GM12878 (cell line): ENCODE results near the gene NBDY. TPM values are rescaled to one million over a fixed set of nuclear protein-coding genes. Genes with fewer than 3 reads are reported as not detected.
"Not testable (repeated sequence)": the region's sequence is repeated elsewhere in the genome, so short reads cannot be mapped to it uniquely, and the experiment has no call there.

ENCODE experiments used
- ATAC-seq: fragments of 200-7000 bp; cut with Tn5 transposase; 3 replicates; pipeline ENCODE4 v1.9.1; 2020; ENCODE audit warnings: mild to moderate bottlenecking, moderate library complexity
- BruUV-seq: library from RNA; stranded (reverse); fragments of 400-500 nt; replicated peaks from 2 replicates; lab custom pipeline; 2021; lab: Mats Ljungman, UMichigan
- CTCF ChIA-PET: fragments of 300-600 bp; sonication (Branson Sonifier 250); formaldehyde crosslinking; extraction: SDS; loops from one replicate; lab custom pipeline; 2021; ENCODE audit warnings: inconsistent platforms; lab: Yijun Ruan, JAX
- POLR2A ChIA-PET: fragments of 350-600 bp; formaldehyde crosslinking; extraction: SDS; loops from one replicate; lab custom pipeline; 2021; ENCODE audit warnings: inconsistent platforms; lab: Charles Lee
- RAD21 ChIA-PET: fragments of 300-600 bp; sonication (Branson Sonifier 250); formaldehyde crosslinking; loops from one replicate; lab custom pipeline; 2023; ENCODE audit warnings: antibody characterized with exemption; ENCODE audit not compliant: unreplicated experiment; lab: Charles Lee
- SMC1A ChIA-PET: fragments of 300-600 bp; sonication (Branson Sonifier 250); formaldehyde crosslinking; loops from one replicate; lab custom pipeline; 2023; ENCODE audit not compliant: unreplicated experiment, uncharacterized antibody; lab: Charles Lee
- DNase-seq: peaks from one replicate; pipeline ENCODE4 v3.0.0-alpha.2; 2011; ENCODE audit warnings: low read depth, low spot score
- FAIRE-seq: peaks from 3 replicates; lab custom pipeline; 2011; peaks lifted over from hg19 to GRCh38; lab: Jason Lieb, UNC
- H2AFZ ChIP-seq: 2 replicates; pipeline ENCODE4 v1.6.0; 2011; ENCODE audit warnings: low read depth, low read length, control low read depth; ENCODE audit not compliant: control insufficient read depth
- H3K27ac ChIP-seq: 2 replicates; pipeline ENCODE4 v1.5.1; 2011; ENCODE audit warnings: control low read depth; ENCODE audit not compliant: control insufficient read depth, insufficient read depth
- H3K27me3 ChIP-seq, 2 experiments: replicated peaks in 1 of 2; 2 replicates each; pipeline versions ENCODE4 v1.6.0 to v1.6.1; 2011; ENCODE audit warnings: low read length in 1 of 2; ENCODE audit not compliant: control insufficient read depth in 2 of 2, insufficient read depth in 2 of 2
- H3K36me3 ChIP-seq, 2 experiments: 2 replicates each; pipeline ENCODE4 v1.5.1; 2011; ENCODE audit warnings: low read length in 1 of 2; ENCODE audit not compliant: control insufficient read depth in 2 of 2, insufficient read depth in 2 of 2
- H3K4me1 ChIP-seq: 2 replicates; pipeline ENCODE4 v1.6.1; 2011; ENCODE audit warnings: mild to moderate bottlenecking, low read length, moderate library complexity, mixed read lengths; ENCODE audit not compliant: control insufficient read depth, insufficient read depth
- H3K4me2 ChIP-seq: 2 replicates; pipeline ENCODE4 v1.6.0; 2011; ENCODE audit warnings: control low read depth; ENCODE audit not compliant: control insufficient read depth, insufficient read depth
- H3K4me3 ChIP-seq: fragments of 200-600 bp; sonication (generic); 2 replicates; pipeline ENCODE4 v1.5.1; 2016
- H3K79me2 ChIP-seq: 2 replicates; pipeline ENCODE4 v1.6.0; 2011; ENCODE audit warnings: low read length; ENCODE audit not compliant: control insufficient read depth, insufficient read depth
- H3K9ac ChIP-seq: 2 replicates; pipeline ENCODE4 v1.8.0; 2011; ENCODE audit warnings: low read length, control low read depth, mixed read lengths; ENCODE audit not compliant: control insufficient read depth, insufficient read depth
- H3K9me3 ChIP-seq: replicated peaks from 3 replicates; pipeline ENCODE4 v1.5.1; 2011; ENCODE audit warnings: mild to moderate bottlenecking, low read length; ENCODE audit not compliant: control insufficient read depth, insufficient read depth
- H4K20me1 ChIP-seq: 2 replicates; pipeline ENCODE4 v1.6.0; 2011; ENCODE audit not compliant: control insufficient read depth, insufficient read depth
- ATF7 ChIP-seq: fragments of 450-650 bp; IDR thresholded peaks from 2 replicates; pipeline ENCODE4 v1.6.1; 2016; ENCODE audit warnings: low read depth, mild to moderate bottlenecking
- BACH1 ChIP-seq: fragments of 450-650 bp; IDR thresholded peaks from 2 replicates; pipeline ENCODE4 v1.6.1; 2017; ENCODE audit warnings: mild to moderate bottlenecking, borderline replicate concordance
- CHD1 ChIP-seq: IDR thresholded peaks from 2 replicates; pipeline ENCODE4 v1.6.1; 2012; ENCODE audit warnings: low read depth, low read length, improper control_type of control experiment
- EED ChIP-seq: sonication (generic); IDR thresholded peaks from 2 replicates; pipeline ENCODE4 v1.6.1; 2016; ENCODE audit warnings: antibody characterized with exemption, low read depth
- FOXK2 ChIP-seq: fragments of 450-650 bp; IDR thresholded peaks from 2 replicates; pipeline ENCODE4 v1.6.1; 2017; ENCODE audit warnings: mild to moderate bottlenecking, moderate library complexity
- IKZF1 ChIP-seq: fragments of 450-650 bp; conservative IDR thresholded peaks from 2 replicates; pipeline ENCODE4 v1.6.1; 2017; ENCODE audit warnings: antibody characterized with exemption, mild to moderate bottlenecking
- IRF3 ChIP-seq: fragments of 450-650 bp; IDR thresholded peaks from 2 replicates; pipeline ENCODE4 v1.6.1; 2014; ENCODE audit warnings: mild to moderate bottlenecking
- NR2F1 ChIP-seq: fragments of 450-650 bp; conservative IDR thresholded peaks from 2 replicates; pipeline ENCODE4 v1.6.1; 2017; ENCODE audit warnings: mild to moderate bottlenecking
- POLR2AphosphoS5 ChIP-seq: IDR thresholded peaks from 2 replicates; pipeline ENCODE4 v1.6.1; 2011; ENCODE audit warnings: mild to moderate bottlenecking, low read length, inconsistent platforms
- SREBF1 ChIP-seq: IDR thresholded peaks from 2 replicates; pipeline ENCODE4 v1.6.1; 2012; ENCODE audit warnings: mild to moderate bottlenecking, low read length
- YY1 ChIP-seq: IDR thresholded peaks from 2 replicates; pipeline ENCODE4 v1.6.1; 2011; ENCODE audit warnings: low read depth, mild to moderate bottlenecking, low read length
- ZBED1 ChIP-seq: IDR thresholded peaks from 2 replicates; pipeline ENCODE4 v1.6.1; 2016; ENCODE audit warnings: borderline replicate concordance
- ZNF207 ChIP-seq: fragments of 450-650 bp; IDR thresholded peaks from 2 replicates; pipeline ENCODE4 v1.6.1; 2014; ENCODE audit warnings: antibody characterized with exemption, mild to moderate bottlenecking, borderline replicate concordance
- ZNF217 ChIP-seq: fragments of 450-650 bp; IDR thresholded peaks from 2 replicates; pipeline ENCODE4 v1.6.1; 2017; ENCODE audit warnings: antibody characterized with exemption, mild to moderate bottlenecking
- WGBS: methylation state at CpG from one replicate; pipeline ENCODE4 v1.1.6; 2016; ENCODE audit warnings: low lambda C conversion rate; ENCODE audit not compliant: insufficient replicate concordance, insufficient coverage; ENCODE audit errors: missing lambda C conversion rate; 5-methylcytosine and 5-hydroxymethylcytosine counted together
- in situ Hi-C: fragments of 300-500 bp; cut with MboI; formaldehyde crosslinking; loops from 9 replicates; pipeline ENCODE4 v1.14.3; 2018; ENCODE audit warnings: mixed read lengths
- intact Hi-C: fragments of 100-400 bp; cut with micrococcal nuclease; formaldehyde crosslinking; loops from one replicate; pipeline ENCODE4 v1.14.2; 2022; ENCODE audit not compliant: unreplicated experiment
- polyA plus RNA-seq, 11 experiments: library from polyadenylated mRNA; depleted of rRNA in 4 of 11; unstranded in 6 of 11; stranded (reverse) in 5 of 11; fragments of >200 nt; fragmentation: Nextera tagmentation in 4 of 11; fragmentation: Illumina TruSeq in 1 of 11; extraction: Ambion mirVana in 4 of 11; extraction: Trizol in 1 of 11; gene quantifications; 1 replicate in 1 of 11; 2 replicates in 10 of 11; pipeline versions ENCODE4 v1.2.1 to v1.2.3, GENCODE V29; 2011 to 2016; ENCODE audit warnings: inconsistent platforms in 2 of 11, missing spikeins in 2 of 11, low read depth in 1 of 11
- total RNA-seq, 4 experiments: library from RNA; depleted of rRNA in 3 of 4; stranded (reverse); fragments of >200 nt in 3 of 4; fragmentation: Illumina TruSeq in 1 of 4; extraction: Trizol in 1 of 4; gene quantifications; 2 replicates each; pipeline versions ENCODE4 v1.2.1 to v1.2.3, GENCODE V29; 2013 to 2021
- TF ChIP-seq, protein P1 (sequence below): fragments of 150-350 bp; IDR thresholded peaks from 2 replicates; pipeline ENCODE4 v1.6.1; 2014; ENCODE audit warnings: mild to moderate bottlenecking, low read depth, low read length

Gene NBDY
- total and polyA plus RNA-seq, 10 of the 15 experiments (the other 5 are each of a cell fraction or from before 2014, with no cell fraction given): 10.8 to 122 (median 61.5) TPM

DNA sequence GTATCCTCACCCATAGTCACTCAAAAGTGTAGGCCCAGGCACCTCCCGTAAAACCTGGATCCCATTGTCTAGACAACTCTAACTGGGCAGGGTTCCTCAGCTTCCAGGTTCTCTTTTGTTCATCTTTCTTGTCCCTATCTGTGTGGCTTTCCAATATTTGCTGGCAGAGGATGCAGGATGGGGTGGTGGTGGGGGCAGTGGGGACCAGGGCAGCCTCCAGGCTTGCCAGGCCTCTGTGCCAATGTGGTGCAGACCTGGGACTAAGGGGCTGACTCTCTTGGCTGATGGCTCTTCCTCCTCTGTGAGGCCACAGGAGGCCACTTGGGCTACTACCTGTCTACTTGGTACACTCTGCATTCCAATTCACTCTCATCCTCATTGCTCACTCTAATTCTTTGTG lies 76.4 kb downstream of the NBDY start:
- POLR2A ChIA-PET: no interaction called here
- CTCF ChIA-PET: no interaction called here
- SMC1A ChIA-PET: no interaction called here
- Histone ChIP-seq H4K20me1 (no peaks in the 10 kb centered on the region), H3K36me3 (no peaks in the 10 kb centered on the region; a peak in 1 of 4 replicates), H2AFZ (no peak overlapping the region), H3K4me2 (no peak overlapping the region), H3K4me1 (peaks cover 20% of the 10 kb centered on the region), H3K27ac (no peak overlapping the region), H3K79me2 (no peaks in the 10 kb centered on the region), H3K27me3 (no peaks in the 10 kb centered on the region), H3K9me3 (no peaks in the 10 kb centered on the region), H3K9ac (no peak overlapping the region), H3K4me3 (no peak overlapping the region)
- in situ Hi-C loops: loop anchor here (25.0 kb wide), 7 partner anchors 482 to 1582 kb away; partner anchors contain the start of genes FAAH2, ZXDA and ZXDB
- TF ChIP-seq POLR2AphosphoS5 (no peak), ZNF217 (no peak), FOXK2 (no peak), ZNF207 (no peak), ZBED1 (no peak), IKZF1 (no peak), ATF7 (no peak), CHD1 (no peak), BACH1 (no peak), NR2F1 (no peak), IRF3 (no peak), YY1 (no peak), SREBF1 (no peak), EED (no peak)
- TF ChIP-seq, protein P1, sequence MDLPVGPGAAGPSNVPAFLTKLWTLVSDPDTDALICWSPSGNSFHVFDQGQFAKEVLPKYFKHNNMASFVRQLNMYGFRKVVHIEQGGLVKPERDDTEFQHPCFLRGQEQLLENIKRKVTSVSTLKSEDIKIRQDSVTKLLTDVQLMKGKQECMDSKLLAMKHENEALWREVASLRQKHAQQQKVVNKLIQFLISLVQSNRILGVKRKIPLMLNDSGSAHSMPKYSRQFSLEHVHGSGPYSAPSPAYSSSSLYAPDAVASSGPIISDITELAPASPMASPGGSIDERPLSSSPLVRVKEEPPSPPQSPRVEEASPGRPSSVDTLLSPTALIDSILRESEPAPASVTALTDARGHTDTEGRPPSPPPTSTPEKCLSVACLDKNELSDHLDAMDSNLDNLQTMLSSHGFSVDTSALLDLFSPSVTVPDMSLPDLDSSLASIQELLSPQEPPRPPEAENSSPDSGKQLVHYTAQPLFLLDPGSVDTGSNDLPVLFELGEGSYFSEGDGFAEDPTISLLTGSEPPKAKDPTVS: no peak
- intact Hi-C loops: loop anchor here (10.0 kb wide), 3 partner anchors 479 to 1009 kb away; partner anchors contain the start of genes FAAH2 and ZXDB
- ATAC-seq (no peak), FAIRE-seq (no peak), DNase-seq (no peak)
- RAD21 ChIA-PET: no interaction called here
- BruUV-seq: no TSS peak
- 100% methylated on average over 1 of the region's 1 CpG for WGBS

DNA sequence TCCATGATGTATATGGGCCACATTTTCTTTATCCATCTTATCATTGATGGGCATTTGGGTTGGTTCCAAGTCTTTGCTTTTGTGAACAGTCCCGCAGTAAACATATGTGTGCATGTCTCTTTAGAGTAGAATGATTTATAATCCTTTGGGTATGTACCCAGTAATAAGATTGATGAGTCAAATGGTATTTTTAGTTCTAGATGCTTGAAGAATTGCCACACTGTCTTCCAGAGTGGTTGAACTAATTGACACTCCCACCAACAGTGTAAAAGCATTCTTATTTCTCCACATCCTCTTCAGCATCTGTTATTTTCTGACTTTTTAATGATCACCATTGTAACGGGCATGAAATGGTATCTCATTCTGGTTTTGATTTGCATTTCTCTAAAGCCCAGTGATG lies 77.1 kb downstream of the NBDY start:
- ATAC-seq, DNase-seq, H3K9ac ChIP-seq, FAIRE-seq, BruUV-seq, H3K4me3 ChIP-seq, H3K4me2 ChIP-seq, H3K79me2 ChIP-seq, H3K9me3 ChIP-seq, H3K27ac ChIP-seq, H3K27me3 ChIP-seq, H4K20me1 ChIP-seq, H3K36me3 ChIP-seq, H2AFZ ChIP-seq, POLR2A ChIA-PET: not testable (repeated sequence)
- WGBS: 68% methylated on average over 2 of the region's 2 CpGs
- ChIA-PET RAD21 (interaction anchor here (2.3 kb wide), 1 partner anchor 172 kb away, joined by 5 read pairs; no protein-coding TSS in a partner anchor), SMC1A (interaction anchor here (0.9 kb wide), 1 partner anchor 172 kb away, joined by 3 read pairs; no protein-coding TSS in a partner anchor), CTCF (interaction anchor here (0.7 kb wide), 1 partner anchor 1220 kb away, joined by 3 read pairs; no protein-coding TSS in a partner anchor)
- in situ Hi-C loops: loop anchor here (25.0 kb wide), 7 partner anchors 481 to 1581 kb away; partner anchors contain the start of genes FAAH2, ZXDA and ZXDB
- H3K4me1 ChIP-seq: peaks cover 14% of the 10 kb centered on the region
- intact Hi-C loops: loop anchor here (10.0 kb wide), 3 partner anchors 479 to 1009 kb away; partner anchors contain the start of genes FAAH2 and ZXDB
